Epithelial cell of proximal tubule (primary cell): ENCODE data around the gene THOP1. TPM values are rescaled to one million over a fixed set of nuclear protein-coding genes. Genes with fewer than 3 reads are reported as not detected.

Experiments used
- DNase-seq: peaks from one replicate; pipeline ENCODE4 v3.0.0-alpha.2; 2011; ENCODE audit warnings: low read depth
- H3K4me3 ChIP-seq: 2 replicates; pipeline ENCODE4 v1.5.1; 2011; ENCODE audit warnings: low read depth, mild to moderate bottlenecking, low read length
- CTCF ChIP-seq: conservative IDR thresholded peaks from 2 replicates; pipeline ENCODE4 v1.5.1; 2012; ENCODE audit warnings: low read depth, mild to moderate bottlenecking, low read length
- total RNA-seq: library from RNA; depleted of rRNA; stranded (reverse); fragments of >200 nt; gene quantifications from 2 replicates; pipeline ENCODE4 v1.2.3, GENCODE V29; 2015

THOP1 gene
- total RNA-seq, 1 donor from 2014 or later, result 148 TPM

GRCh38 chr19:2756921-2757881 lies 28.1 kb upstream of the THOP1 start:
- H3K4me3 ChIP-seq, result no peak overlapping the region
- no peak for DNase-seq
- TF ChIP-seq CTCF, result no peak

DNA sequence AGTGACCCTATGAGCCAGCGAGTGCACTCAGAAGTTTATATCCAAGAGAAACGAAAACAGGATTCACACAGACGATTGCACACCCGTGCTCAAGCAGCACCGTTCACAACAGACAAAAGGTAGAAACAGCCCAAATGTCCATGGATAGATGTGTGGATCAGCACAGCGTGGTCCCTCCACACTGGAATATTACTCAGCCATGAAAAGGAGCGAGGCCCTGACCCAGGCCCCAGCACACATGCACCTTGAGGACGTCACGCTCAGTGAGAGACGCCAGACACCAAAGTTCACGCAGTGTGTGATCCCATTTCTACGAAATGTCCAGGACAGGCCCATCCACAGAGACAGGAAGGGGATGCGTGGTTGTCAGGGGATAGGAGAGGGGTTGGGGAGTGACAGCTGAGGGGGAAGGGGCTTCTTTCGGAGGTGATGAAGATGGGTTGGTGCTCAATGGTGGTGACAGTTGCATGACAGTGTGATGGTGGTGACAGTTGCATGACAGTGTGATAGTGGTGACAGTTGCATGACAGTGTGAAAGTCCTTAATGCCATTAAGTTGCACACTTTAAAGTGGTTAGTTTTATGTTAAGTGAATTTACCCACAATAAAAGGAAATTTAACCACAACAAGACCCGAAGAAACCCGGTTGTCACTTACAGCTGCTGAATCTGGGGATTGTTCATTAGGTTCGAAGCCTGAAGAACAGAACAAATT lies 26.5 kb upstream of the THOP1 start:
- no peak for DNase-seq
- no peak for TF ChIP-seq CTCF
- H3K4me3 ChIP-seq, result no peak overlapping the region

- no peak overlapping the region for H3K4me3 ChIP-seq
- no peak for TF ChIP-seq CTCF
- DNase-seq, result no peak
These were observed 25.9 kb upstream of the THOP1 start for GRCh38 chr19:2759362-2759761.

- DNase-seq, result no peak
- no peak overlapping the region for H3K4me3 ChIP-seq
- TF ChIP-seq CTCF, result no peak
These were observed 25.3 kb upstream of the THOP1 start for GRCh38 chr19:2759965-2760364.

DNA sequence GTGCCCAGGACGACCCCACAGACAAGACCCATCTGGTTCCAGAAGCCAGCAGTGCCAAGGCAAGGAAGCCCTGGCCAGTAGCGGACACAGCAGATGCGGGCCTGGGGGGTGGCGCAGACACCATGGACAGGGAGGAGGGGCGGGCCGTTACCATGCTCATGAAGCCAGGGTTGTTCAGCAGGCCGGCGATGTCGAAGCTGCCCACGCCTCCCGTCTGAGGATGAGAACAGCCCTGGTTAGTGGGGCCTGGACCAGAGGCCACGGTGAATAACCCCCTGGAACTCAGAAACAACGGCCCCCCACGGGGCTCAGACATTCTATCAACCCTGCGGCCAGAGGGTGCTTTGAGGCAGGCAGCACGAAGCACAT lies 24.0 kb upstream of the THOP1 start:
- H3K4me3 ChIP-seq, result no peak overlapping the region
- DNase-seq, result no peak

More for the DNA sequence above, 24.0 kb upstream of the THOP1 start:
- TF ChIP-seq CTCF, result no peak
